ENCODE data around the gene TOP2A.

DNA sequence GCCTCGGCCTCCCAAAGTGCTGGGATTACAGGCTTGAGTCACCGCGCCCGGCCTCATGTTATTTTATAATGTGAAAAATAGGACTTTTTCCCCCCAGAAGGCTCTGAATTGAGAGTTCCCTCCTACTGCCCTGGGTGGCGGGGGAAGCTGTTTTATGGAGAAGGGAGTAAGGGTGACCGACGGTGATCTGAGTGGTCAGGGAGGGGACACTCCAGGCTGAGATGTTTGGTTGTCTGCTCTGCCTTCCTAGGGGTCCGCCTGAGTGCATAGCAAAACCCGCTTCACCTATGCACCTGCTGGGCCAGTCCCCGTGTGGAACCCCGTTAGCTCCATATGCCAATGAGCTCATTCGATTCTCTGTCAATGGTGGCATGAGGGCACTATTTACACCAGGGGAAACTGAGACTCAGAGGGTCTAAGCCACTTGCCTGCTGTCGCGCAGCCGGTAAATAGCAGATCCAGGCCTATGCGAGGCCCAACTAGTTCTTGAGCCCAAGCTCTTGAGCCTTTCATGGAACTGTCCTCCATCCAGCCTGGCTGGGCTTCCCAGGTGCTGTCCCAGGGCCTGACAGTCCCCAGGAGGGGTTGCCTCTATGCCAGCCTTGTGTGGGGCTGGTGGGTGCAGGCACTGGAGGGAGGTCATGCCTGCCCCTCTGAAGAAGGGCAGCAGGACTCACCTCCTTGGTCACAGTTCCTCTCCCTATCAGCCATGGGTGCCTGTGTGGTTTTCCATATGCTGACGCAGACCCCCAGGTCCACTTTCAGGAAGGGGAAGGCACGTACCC lies 51.4 kb downstream of the TOP2A start:
- TF ChIP-seq, protein P1, sequence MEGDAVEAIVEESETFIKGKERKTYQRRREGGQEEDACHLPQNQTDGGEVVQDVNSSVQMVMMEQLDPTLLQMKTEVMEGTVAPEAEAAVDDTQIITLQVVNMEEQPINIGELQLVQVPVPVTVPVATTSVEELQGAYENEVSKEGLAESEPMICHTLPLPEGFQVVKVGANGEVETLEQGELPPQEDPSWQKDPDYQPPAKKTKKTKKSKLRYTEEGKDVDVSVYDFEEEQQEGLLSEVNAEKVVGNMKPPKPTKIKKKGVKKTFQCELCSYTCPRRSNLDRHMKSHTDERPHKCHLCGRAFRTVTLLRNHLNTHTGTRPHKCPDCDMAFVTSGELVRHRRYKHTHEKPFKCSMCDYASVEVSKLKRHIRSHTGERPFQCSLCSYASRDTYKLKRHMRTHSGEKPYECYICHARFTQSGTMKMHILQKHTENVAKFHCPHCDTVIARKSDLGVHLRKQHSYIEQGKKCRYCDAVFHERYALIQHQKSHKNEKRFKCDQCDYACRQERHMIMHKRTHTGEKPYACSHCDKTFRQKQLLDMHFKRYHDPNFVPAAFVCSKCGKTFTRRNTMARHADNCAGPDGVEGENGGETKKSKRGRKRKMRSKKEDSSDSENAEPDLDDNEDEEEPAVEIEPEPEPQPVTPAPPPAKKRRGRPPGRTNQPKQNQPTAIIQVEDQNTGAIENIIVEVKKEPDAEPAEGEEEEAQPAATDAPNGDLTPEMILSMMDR (IDR thresholded peaks at IDR 0.05), result no peak
- TF ChIP-seq POLR2A (IDR thresholded peaks at IDR 0.05), result no peak
- no peak for TF ChIP-seq POLR2AphosphoS5 (IDR thresholded peaks at IDR 0.05)

Measured in gastroesophageal sphincter (tissue), 3 donors.